Vagina (tissue), 2 donors: ENCODE data around the gene SKOR1.

Experiments used
- CTCF ChIP-seq, 3 experiments: fragments of 450-650 bp in 2 of 3; fragments of 200-600 bp in 1 of 3; sonication (generic) in 1 of 3; IDR thresholded peaks; one replicate each; pipeline ENCODE4 v1.5.1; 2017 to 2019; ENCODE audit warnings: antibody characterized with exemption in 3 of 3, mild to moderate bottlenecking in 2 of 3, moderate library complexity in 2 of 3
- POLR2A ChIP-seq, 2 donors: fragments of 450-650 bp; IDR thresholded peaks; one replicate each; pipeline ENCODE4 v1.6.1; 2017; ENCODE audit warnings: antibody characterized with exemption in 2 of 2, mild to moderate bottlenecking in 2 of 2, moderate library complexity in 2 of 2
- POLR2AphosphoS5 ChIP-seq, 2 donors: sonication (generic); formaldehyde crosslinking; IDR thresholded peaks; one replicate each; pipeline ENCODE4 v1.9.0; 2017; ENCODE audit warnings: antibody characterized with exemption in 2 of 2, mild to moderate bottlenecking in 2 of 2, low read depth in 1 of 2; ENCODE audit not compliant: insufficient read depth in 1 of 2

GRCh38 chr15:67843092-67843501 lies 17.8 kb downstream of the SKOR1 start:
- TF ChIP-seq CTCF (IDR thresholded peaks at IDR 0.05) (no peak), POLR2AphosphoS5 (IDR thresholded peaks at IDR 0.05; ENCODE audit: insufficient read depth in 1 of 2, low read depth in 1 of 2) (no peak), POLR2A (IDR thresholded peaks at IDR 0.05) (no peak)
